Aorta (tissue), 5 donors: ENCODE data around the gene ZNF547. TPM values are rescaled to one million over a fixed set of nuclear protein-coding genes. Genes with fewer than 3 reads are reported as not detected.
A peak's percentile ranks its signal among the peaks of the same experiment; 100 is the strongest.

Experiments
- ATAC-seq: fragments of 200-7000 bp; cut with Tn5 transposase; one replicate; pipeline ENCODE4 v1.9.1; 2022; ENCODE audit warnings: moderate library complexity; ENCODE audit not compliant: low FRiP score
- DNase-seq, 2 donors: peaks; one replicate each; pipeline ENCODE4 v3.0.0-alpha.2; 2020
- H3K27ac ChIP-seq, 2 donors: one replicate each; pipeline ENCODE4 v1.5.1; 2013; ENCODE audit warnings: low read length in 2 of 2, mild to moderate bottlenecking in 2 of 2, moderate library complexity in 2 of 2, control low read depth in 1 of 2, inconsistent platforms in 1 of 2, low read depth in 1 of 2
- H3K27me3 ChIP-seq, 2 donors: one replicate each; pipeline ENCODE4 v1.6.1; 2013; ENCODE audit warnings: control low read depth in 1 of 2, low read length in 1 of 2, mild to moderate bottlenecking in 1 of 2, moderate library complexity in 1 of 2; ENCODE audit not compliant: insufficient read depth in 2 of 2, control insufficient read depth in 1 of 2
- H3K36me3 ChIP-seq, 2 donors: one replicate each; pipeline ENCODE4 v1.6.1; 2013; ENCODE audit warnings: control low read depth in 1 of 2, low read length in 1 of 2, mild to moderate bottlenecking in 1 of 2; ENCODE audit not compliant: insufficient read depth in 2 of 2, control insufficient read depth in 1 of 2
- H3K4me1 ChIP-seq, 2 donors: one replicate each; pipeline ENCODE4 v1.6.1; 2013; ENCODE audit warnings: low read length in 2 of 2, control low read depth in 1 of 2, mild to moderate bottlenecking in 1 of 2, moderate library complexity in 1 of 2; ENCODE audit not compliant: insufficient read depth in 2 of 2, control insufficient read depth in 1 of 2
- H3K4me3 ChIP-seq, 2 donors: one replicate each; pipeline ENCODE4 v1.5.1; 2013; ENCODE audit warnings: low read length in 2 of 2, control low read depth in 1 of 2, mild to moderate bottlenecking in 1 of 2
- H3K9me3 ChIP-seq: one replicate; pipeline ENCODE4 v1.6.1; 2013; ENCODE audit warnings: mild to moderate bottlenecking, low read length; ENCODE audit not compliant: control insufficient read depth
- WGBS, 2 donors: extraction: QIAGEN DNeasy Blood & Tissue Kit; methylation state at CpG; one replicate each; pipeline ENCODE4 v1.1.7; 2013; 5-methylcytosine and 5-hydroxymethylcytosine counted together
- intact Hi-C, 2 donors: fragments of 100-400 bp; cut with DNase I; formaldehyde crosslinking; loops; one replicate each; pipeline versions ENCODE4 v1.14.2 to v1.15.0; 2022
- polyA plus RNA-seq, 2 donors: library from polyadenylated mRNA; stranded (reverse); fragments of 200-250 nt; gene quantifications; one replicate each; pipeline ENCODE4 v1.2.3, GENCODE V29; 2013
- total RNA-seq, 2 donors: library from RNA; stranded (reverse); fragmentation: NEBNext Ultra II Directional; extraction: Animal tissue kit (Norgen Biotek cat#: 25700); gene quantifications; one replicate each; pipeline ENCODE4 v1.2.1, GENCODE V29; 2021
- donor health status: healthy with polysubstance abuse.
- donor health status: Bipolar disorder and iron deficiency.
- donor health status: DM: no; HTN: no; CAD: no.
- donor health status: DM: no; HTN: no; CAD: no.
- donor health status: DM: yes; HTN: yes; CAD: no.

Gene ZNF547
- total and polyA plus RNA-seq, 4 donors, result 1.8 to 2.7 (median 2.6) TPM

DNA sequence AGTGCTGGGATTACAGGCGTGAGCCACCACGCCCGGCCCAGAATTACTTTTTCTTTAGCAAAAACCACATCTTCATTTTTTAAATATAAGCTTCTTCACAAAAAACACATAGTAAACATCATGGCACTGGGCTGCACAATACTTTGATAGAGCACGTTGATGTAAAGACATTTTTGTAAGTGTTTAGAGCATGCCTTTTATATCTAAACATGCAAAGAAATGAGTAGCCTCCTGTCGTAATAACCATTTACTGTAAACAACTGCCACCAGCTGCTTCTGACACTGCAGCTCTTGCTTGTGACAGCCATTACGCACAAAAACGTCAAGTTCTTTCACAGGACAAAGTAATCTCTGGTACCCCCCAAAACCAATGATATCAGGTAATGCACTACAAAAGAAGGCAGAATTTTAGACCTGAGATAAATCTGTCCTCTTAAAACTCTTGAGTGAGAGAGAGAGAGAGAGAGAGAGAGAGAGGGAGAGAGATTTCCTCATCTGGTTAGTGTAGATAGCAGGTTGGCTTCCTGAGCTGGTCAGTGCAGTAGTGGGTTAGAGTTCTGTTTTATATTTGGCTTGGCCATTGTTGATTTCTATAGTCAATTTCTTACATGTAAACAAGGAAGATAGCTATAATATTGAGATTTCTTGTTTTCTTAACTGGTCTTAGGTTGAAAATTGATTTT is 19.6 kb downstream of the ZNF547 start:
- no peak overlapping the region for H3K27ac ChIP-seq
- ATAC-seq (no peak), DNase-seq (no peak)
- H3K9me3 ChIP-seq, result peaks cover 7% of the 10 kb centered on the region
- intact Hi-C loops, result no loop called here
- H3K4me1 ChIP-seq, result no peaks in the 10 kb centered on the region
- no peaks in the 10 kb centered on the region for H3K27me3 ChIP-seq
- no peak overlapping the region for H3K4me3 ChIP-seq
- WGBS, 2 donors, result 84 to 85% methylated on average over 7 of the region's 7 CpGs
- H3K36me3 ChIP-seq, result peaks cover 2 to 4% of the 10 kb centered on the region in 2 donors

GRCh38 chr19:57389194-57389729 is 25.9 kb downstream of the ZNF547 start:
- Histone ChIP-seq H3K4me1 (peaks cover 0 to 2% of the 10 kb centered on the region in 2 donors), H3K36me3 (peaks cover 4% of the 10 kb centered on the region in 2 donors), H3K27me3 (no peaks in the 10 kb centered on the region), H3K27ac (peak overlapping the region; percentile 57 to 61), H3K4me3 (peak overlapping the region; percentile 27 to 40), H3K9me3 (peaks cover 5% of the 10 kb centered on the region)
- 51 to 52% methylated on average over 11 of the region's 11 CpGs for WGBS, 2 donors
- intact Hi-C loops, result no loop called here
- no peak for DNase-seq
- no peak for ATAC-seq

- intact Hi-C loops, result loop anchor here in 1 of 2 donors (2.0 kb wide), 2 partner anchors 21 to 45 kb away; partner anchors contain the start of genes ZNF17 and ZNF749
- ATAC-seq, result peak; percentile 100
- WGBS, 2 donors, result 1% methylated on average over 47 to 50 of the region's 50 CpGs
Observed at GRCh38 chr19:57389730-57390598, 26.6 kb downstream of the ZNF547 start, which contains the start of gene ZNF548. TSS of gene ZNF548 (plus strand) at chr19:57389854. CDS start at chr19:57390100, 246 bp downstream.

DNA sequence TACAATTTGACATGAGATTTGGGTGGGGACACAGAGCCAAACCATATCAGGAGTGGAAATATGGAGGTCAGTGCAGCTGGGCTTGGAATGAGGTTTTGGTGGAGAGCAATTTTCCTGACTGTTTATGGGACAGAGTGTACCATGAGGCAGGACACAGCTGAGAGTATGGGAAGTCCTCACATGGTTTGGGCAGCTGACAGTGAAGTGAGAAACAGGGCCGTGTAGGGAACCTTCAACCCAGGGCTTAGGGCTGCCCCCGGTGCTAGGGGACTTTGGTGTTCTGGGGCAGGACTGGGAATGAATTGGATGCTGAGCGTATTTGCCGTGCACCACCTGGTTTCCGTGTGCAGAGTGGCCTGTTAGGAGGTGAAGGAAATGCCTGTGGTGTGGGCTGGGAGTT is 32.4 kb downstream of the ZNF547 start:
- ATAC-seq (no peak), DNase-seq (no peak)
- WGBS, 2 donors, result 84 to 92% methylated on average over 5 of the region's 5 CpGs
- H3K36me3 ChIP-seq, result peaks cover 32 to 38% of the 10 kb centered on the region in 2 donors
- H3K4me3 ChIP-seq, result no peak overlapping the region
- peaks cover 34% of the 10 kb centered on the region for H3K9me3 ChIP-seq
- H3K4me1 ChIP-seq, result peaks cover 0 to under 1% of the 10 kb centered on the region in 2 donors
- no peak overlapping the region for H3K27ac ChIP-seq
- intact Hi-C loops, result no loop called here
- no peaks in the 10 kb centered on the region for H3K27me3 ChIP-seq

More at GRCh38 chr19:57389730-57390598, 26.6 kb downstream of the ZNF547 start, which contains the start of gene ZNF548:
- Histone ChIP-seq H3K4me3 (peak within 1 kb of the TSS; percentile 42 to 76), H3K9me3 (peaks cover 7% of the 10 kb centered on the region), H3K4me1 (peaks cover 0 to 2% of the 10 kb centered on the region in 2 donors), H3K27me3 (no peaks in the 10 kb centered on the region), H3K27ac (peak within 1 kb of the TSS; percentile 61 to 78), H3K36me3 (peaks cover 4% of the 10 kb centered on the region in 2 donors)
- peak; percentile 97 to 99 for DNase-seq

GRCh38 chr19:57398868-57399267 is 35.5 kb downstream of the ZNF547 start:
- H3K27me3 ChIP-seq, result no peaks in the 10 kb centered on the region
- intact Hi-C loops, result no loop called here
- no peak for ATAC-seq

GRCh38 chr19:57403737-57404563 is 40.6 kb downstream of the ZNF547 start:
- WGBS, 2 donors, result 93% methylated on average over 9 of the region's 9 CpGs
- Histone ChIP-seq H3K9me3 (peaks cover 7% of the 10 kb centered on the region), H3K36me3 (peaks cover 2 to 4% of the 10 kb centered on the region in 2 donors)

More at GRCh38 chr19:57398868-57399267, 35.5 kb downstream of the ZNF547 start:
- 94 to 96% methylated on average over 5 of the region's 5 CpGs for WGBS, 2 donors
- Histone ChIP-seq H3K27ac (no peak overlapping the region), H3K9me3 (peaks cover 31% of the 10 kb centered on the region), H3K4me3 (no peak overlapping the region), H3K4me1 (no peaks in the 10 kb centered on the region), H3K36me3 (peaks cover 28 to 34% of the 10 kb centered on the region in 2 donors)
- DNase-seq, result no peak

DNA sequence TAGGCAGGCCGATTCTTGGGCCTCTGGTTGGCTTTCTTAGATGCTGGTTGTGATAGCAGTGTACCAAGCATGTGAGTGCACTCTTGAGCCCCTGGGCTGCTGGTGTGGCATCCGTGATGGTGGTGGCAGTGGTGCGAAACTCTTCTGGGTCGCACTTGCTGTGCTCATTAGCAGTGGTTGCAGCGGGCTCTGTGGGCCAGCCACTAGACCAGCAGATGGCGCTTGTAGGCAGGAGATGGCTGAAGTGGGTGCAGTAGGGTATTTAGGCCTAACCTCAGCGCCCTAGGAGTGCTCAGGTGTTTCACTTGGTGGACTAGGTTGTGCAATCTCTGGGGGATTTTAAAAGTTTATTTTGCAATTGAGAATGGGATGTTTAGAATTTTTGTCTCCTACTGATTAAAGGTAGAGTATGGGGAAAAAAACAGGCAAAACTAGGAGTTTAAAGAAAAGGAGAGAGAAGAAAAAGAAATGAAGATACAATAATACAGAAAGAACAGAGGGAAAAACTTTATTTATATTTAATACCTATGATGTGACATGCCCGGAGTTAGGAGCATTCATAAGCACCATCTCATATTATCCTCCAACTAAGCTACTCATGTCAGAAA is 43.3 kb downstream of the ZNF547 start:
- Histone ChIP-seq H3K9me3 (peaks cover 4% of the 10 kb centered on the region), H3K4me3 (no peak overlapping the region), H3K27ac (no peak overlapping the region), H3K27me3 (no peaks in the 10 kb centered on the region), H3K4me1 (no peaks in the 10 kb centered on the region), H3K36me3 (no peaks in the 10 kb centered on the region)
- 9 to 13% methylated on average over 8 of the region's 8 CpGs for WGBS, 2 donors
- DNase-seq (peak; percentile 51 to 78), ATAC-seq (no peak)
- intact Hi-C loops, result no loop called here

More at GRCh38 chr19:57403737-57404563, 40.6 kb downstream of the ZNF547 start:
- no peaks in the 10 kb centered on the region for H3K4me1 ChIP-seq
- H3K27ac ChIP-seq, result no peak overlapping the region
- intact Hi-C loops, result no loop called here
- no peak overlapping the region for H3K4me3 ChIP-seq
- no peaks in the 10 kb centered on the region for H3K27me3 ChIP-seq
- ATAC-seq (no peak), DNase-seq (no peak)
